Transverse colon (tissue), 4 donors: ENCODE results near the gene PHF3. TPM values are rescaled to one million over a fixed set of nuclear protein-coding genes. Genes with fewer than 3 reads are reported as not detected.

Experiments
- DNase-seq: peaks from one replicate; pipeline ENCODE4 v3.0.0-alpha.2; 2019
- H3K27ac ChIP-seq, 4 donors: fragments of 200-600 bp; sonication (generic); 2 replicates each; pipeline ENCODE4 v1.5.1; 2016 to 2018; ENCODE audit warnings: inconsistent platforms in 4 of 4
- H3K27me3 ChIP-seq: fragments of 200-600 bp; sonication (generic); 2 replicates; pipeline ENCODE4 v1.5.1; 2017; ENCODE audit warnings: inconsistent platforms
- H3K36me3 ChIP-seq, 4 donors: fragments of 200-600 bp; sonication (generic); 2 replicates each; pipeline ENCODE4 v1.5.1; 2017 to 2019; ENCODE audit warnings: inconsistent platforms in 4 of 4
- H3K4me1 ChIP-seq, 4 donors: fragments of 200-600 bp; sonication (generic); 2 replicates each; pipeline ENCODE4 v1.5.1; 2017 to 2020; ENCODE audit warnings: inconsistent platforms in 4 of 4
- H3K4me3 ChIP-seq, 4 donors: fragments of 200-600 bp; sonication (generic); 1 replicate in 1 of 4; 2 replicates in 3 of 4; pipeline versions ENCODE4 v1.5.1 to v1.6.1; 2017 to 2019; ENCODE audit warnings: inconsistent platforms in 4 of 4
- H3K9me3 ChIP-seq, 2 donors: fragments of 200-600 bp; sonication (generic); 2 replicates each; pipeline ENCODE4 v1.5.1; 2017 to 2019; ENCODE audit warnings: inconsistent platforms in 2 of 2
- EP300 ChIP-seq: sonication (generic); formaldehyde crosslinking; IDR thresholded peaks from one replicate; pipeline ENCODE4 v1.6.1; 2017; ENCODE audit warnings: antibody characterized with exemption, low read depth
- POLR2A ChIP-seq: fragments of 450-650 bp; IDR thresholded peaks from one replicate; pipeline ENCODE4 v1.6.1; 2016; ENCODE audit warnings: antibody characterized with exemption, mild to moderate bottlenecking, moderate library complexity
- POLR2AphosphoS5 ChIP-seq, 3 donors: sonication (generic); formaldehyde crosslinking; IDR thresholded peaks; one replicate each; pipeline ENCODE4 v1.6.1; 2016; ENCODE audit warnings: antibody characterized with exemption in 3 of 3
- WGBS, 2 donors: methylation state at CpG; one replicate each; pipeline ENCODE4 v1.1.5; 2018; ENCODE audit warnings: low coverage in 1 of 2; 5-methylcytosine and 5-hydroxymethylcytosine counted together
- in situ Hi-C, 4 donors: fragments of 200-750 bp; cut with MboI; loops; one replicate each; pipeline versions ENCODE4 v1.15.0 to v1.15.1; 2017; ENCODE audit warnings: low sequenced_read_pairs in 3 of 4, low pct_ligation_motif_present in 1 of 4, low pct_unique_long_range_greater_than_20kb in 1 of 4
- intact Hi-C: fragments of 100-400 bp; cut with DNase I; formaldehyde crosslinking; loops from one replicate; pipeline ENCODE4 v1.15.1; 2023; ENCODE audit warnings: low total_unique reads
- total RNA-seq, 4 donors: library from RNA; depleted of rRNA; stranded (reverse); fragments of >200 nt; gene quantifications; one replicate each; pipeline ENCODE4 v1.1.0, GENCODE V29; 2016
- TF ChIP-seq, protein P1 (sequence below), 5 experiments: fragments of 200-600 bp in 3 of 5; fragments of 450-650 bp in 2 of 5; sonication (generic) in 3 of 5; IDR thresholded peaks; 1 replicate in 2 of 5; 2 replicates in 3 of 5; pipeline ENCODE4 v1.5.1; 2016 to 2017; ENCODE audit warnings: antibody characterized with exemption in 5 of 5, inconsistent platforms in 3 of 5, mild to moderate bottlenecking in 2 of 5, moderate library complexity in 1 of 5

PHF3 gene
- total RNA-seq, 4 donors from 2014 or later = 49.4 to 94.8 (median 68.9) TPM

DNA sequence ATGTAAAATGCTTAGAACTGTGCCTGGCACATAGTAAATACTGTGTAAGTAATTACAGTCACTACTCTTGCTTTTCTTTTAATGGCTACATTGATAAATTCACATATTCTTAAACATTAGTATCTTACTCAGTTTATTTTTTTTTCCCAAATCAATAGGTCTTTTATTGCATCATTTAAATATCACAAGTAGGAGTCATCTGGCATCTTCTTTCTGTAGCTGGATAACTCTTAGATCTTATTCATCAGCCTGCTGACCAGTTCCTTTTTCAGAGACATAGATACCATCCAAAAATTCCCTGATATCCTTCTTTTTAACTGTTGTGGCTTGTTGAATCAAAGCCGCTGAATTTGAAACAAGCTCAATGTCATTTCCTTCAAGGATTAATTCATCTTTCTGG lies 20.0 kb upstream of the PHF3 start:
- intact Hi-C loops = no loop called here
- Histone ChIP-seq H3K4me3 (no peak overlapping the region), H3K27me3 (no peaks in the 10 kb centered on the region), H3K27ac (no peak overlapping the region), H3K9me3 (no peaks in the 10 kb centered on the region), H3K36me3 (no peaks in the 10 kb centered on the region), H3K4me1 (no peaks in the 10 kb centered on the region)
- WGBS, 2 donors = 82 to 98% methylated on average over 1 of the region's 1 CpG
- in situ Hi-C loops = loop anchor here in 1 of 4 donors (25.0 kb wide), 1 partner anchor 147 kb away; no protein-coding TSS in a partner anchor
- TF ChIP-seq, protein P1, sequence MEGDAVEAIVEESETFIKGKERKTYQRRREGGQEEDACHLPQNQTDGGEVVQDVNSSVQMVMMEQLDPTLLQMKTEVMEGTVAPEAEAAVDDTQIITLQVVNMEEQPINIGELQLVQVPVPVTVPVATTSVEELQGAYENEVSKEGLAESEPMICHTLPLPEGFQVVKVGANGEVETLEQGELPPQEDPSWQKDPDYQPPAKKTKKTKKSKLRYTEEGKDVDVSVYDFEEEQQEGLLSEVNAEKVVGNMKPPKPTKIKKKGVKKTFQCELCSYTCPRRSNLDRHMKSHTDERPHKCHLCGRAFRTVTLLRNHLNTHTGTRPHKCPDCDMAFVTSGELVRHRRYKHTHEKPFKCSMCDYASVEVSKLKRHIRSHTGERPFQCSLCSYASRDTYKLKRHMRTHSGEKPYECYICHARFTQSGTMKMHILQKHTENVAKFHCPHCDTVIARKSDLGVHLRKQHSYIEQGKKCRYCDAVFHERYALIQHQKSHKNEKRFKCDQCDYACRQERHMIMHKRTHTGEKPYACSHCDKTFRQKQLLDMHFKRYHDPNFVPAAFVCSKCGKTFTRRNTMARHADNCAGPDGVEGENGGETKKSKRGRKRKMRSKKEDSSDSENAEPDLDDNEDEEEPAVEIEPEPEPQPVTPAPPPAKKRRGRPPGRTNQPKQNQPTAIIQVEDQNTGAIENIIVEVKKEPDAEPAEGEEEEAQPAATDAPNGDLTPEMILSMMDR (IDR thresholded peaks at IDR 0.05) = no peak
- TF ChIP-seq POLR2A (no peak), EP300 (no peak), POLR2AphosphoS5 (IDR thresholded peaks at IDR 0.05) (no peak)
- no peak for DNase-seq

DNA sequence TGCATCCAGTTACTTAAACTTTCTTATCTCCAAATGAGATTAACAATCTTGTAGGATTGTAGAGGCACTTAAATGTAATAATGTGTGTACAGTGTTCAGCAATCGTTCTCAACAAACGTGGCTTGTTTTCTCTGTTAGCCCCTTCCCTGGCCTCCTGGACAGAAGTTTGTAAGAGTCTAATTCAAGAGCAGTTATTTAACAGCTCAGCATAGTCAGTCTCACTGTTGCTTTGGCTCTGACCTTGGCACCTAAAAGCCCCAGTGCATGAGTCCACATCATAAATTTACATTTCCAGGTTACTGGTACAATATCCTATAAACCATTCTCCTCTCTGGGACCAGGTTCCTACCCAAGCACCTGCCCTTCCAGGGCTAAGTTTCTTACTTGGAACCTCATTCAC lies 11.5 kb upstream of the PHF3 start:
- in situ Hi-C loops = loop anchor here in 1 of 4 donors (25.0 kb wide), 1 partner anchor 138 kb away; no protein-coding TSS in a partner anchor
- TF ChIP-seq, protein P1 (IDR thresholded peaks at IDR 0.05) = no peak
- TF ChIP-seq POLR2A (no peak), POLR2AphosphoS5 (IDR thresholded peaks at IDR 0.05) (no peak), EP300 (no peak)
- no peak overlapping the region for H3K27ac ChIP-seq
- no peaks in the 10 kb centered on the region for H3K36me3 ChIP-seq
- H3K9me3 ChIP-seq = no peaks in the 10 kb centered on the region
- H3K4me1 ChIP-seq = no peaks in the 10 kb centered on the region
- intact Hi-C loops = no loop called here
- no peaks in the 10 kb centered on the region for H3K27me3 ChIP-seq
- WGBS, 2 donors = 58 to 66% methylated on average over 2 of the region's 2 CpGs
- no peak for DNase-seq
- H3K4me3 ChIP-seq = no peak overlapping the region

DNA sequence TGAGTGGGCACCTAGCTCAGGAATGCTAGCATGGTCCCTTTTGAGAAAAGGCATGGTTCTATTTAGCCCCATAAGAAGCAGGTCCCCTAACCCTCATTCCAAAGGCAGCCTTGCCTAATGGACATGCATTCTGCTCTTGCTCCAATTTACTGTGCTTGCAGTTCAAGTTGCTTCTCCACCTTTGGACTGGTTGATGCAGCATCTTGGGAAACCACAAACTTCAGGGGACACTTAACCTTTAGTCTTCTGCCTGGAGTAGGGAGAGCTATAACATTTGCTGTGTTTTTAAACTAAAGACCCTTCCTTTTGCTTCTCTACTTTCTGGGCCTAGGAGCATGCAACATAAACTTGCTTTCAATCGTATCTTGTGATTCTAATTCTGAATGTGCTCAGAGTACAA lies 5.1 kb upstream of the PHF3 start:
- Histone ChIP-seq H3K27ac (no peak overlapping the region), H3K4me1 (peaks cover 3 to 8% (median 4%) of the 10 kb centered on the region in 4 donors), H3K4me3 (no peak overlapping the region), H3K36me3 (no peaks in the 10 kb centered on the region), H3K27me3 (no peaks in the 10 kb centered on the region), H3K9me3 (no peaks in the 10 kb centered on the region)
- TF ChIP-seq POLR2AphosphoS5 (IDR thresholded peaks at IDR 0.05) (no peak), EP300 (no peak), POLR2A (no peak)
- TF ChIP-seq, protein P1 (IDR thresholded peaks at IDR 0.05) = no peak
- intact Hi-C loops = no loop called here
- WGBS, 2 donors = 91% methylated on average over 1 of the region's 1 CpG; no CpG with 5 or more reads in 1 of the 2 donors
- in situ Hi-C loops = no loop called here
- DNase-seq = no peak

DNA sequence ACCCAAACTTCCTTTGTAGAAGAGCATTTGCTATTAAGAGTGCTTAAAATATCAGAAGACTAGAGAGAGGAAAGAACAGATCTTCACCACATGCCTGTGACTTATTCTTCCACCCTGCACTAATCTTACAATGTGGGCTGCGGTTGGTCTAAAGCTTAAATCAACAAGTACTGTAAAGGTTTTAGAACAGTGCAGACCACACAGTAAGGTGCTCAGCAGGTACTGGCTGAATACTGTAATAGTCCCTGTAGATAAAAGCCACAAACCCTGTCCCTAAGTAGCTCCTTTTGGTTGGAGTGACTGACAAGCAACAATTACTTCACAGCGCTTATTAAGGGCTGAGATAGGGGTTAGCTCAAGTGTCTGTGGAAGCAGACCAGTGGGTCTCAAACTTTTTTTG lies 972 bp upstream of the PHF3 start:
- no peak for TF ChIP-seq EP300
- DNase-seq = no peak
- intact Hi-C loops (no loop called here), in situ Hi-C loops (no loop called here)
- 20 to 48% methylated on average over 2 of the region's 2 CpGs for WGBS, 2 donors
- Histone ChIP-seq H3K4me1 (peaks cover 23 to 36% (median 27%) of the 10 kb centered on the region in 4 donors), H3K27ac (peak overlapping the region in 2 of 4 donors; percentile 93 to 100), H3K27me3 (no peaks in the 10 kb centered on the region), H3K36me3 (no peaks in the 10 kb centered on the region), H3K9me3 (no peaks in the 10 kb centered on the region), H3K4me3 (no peak overlapping the region)

DNA sequence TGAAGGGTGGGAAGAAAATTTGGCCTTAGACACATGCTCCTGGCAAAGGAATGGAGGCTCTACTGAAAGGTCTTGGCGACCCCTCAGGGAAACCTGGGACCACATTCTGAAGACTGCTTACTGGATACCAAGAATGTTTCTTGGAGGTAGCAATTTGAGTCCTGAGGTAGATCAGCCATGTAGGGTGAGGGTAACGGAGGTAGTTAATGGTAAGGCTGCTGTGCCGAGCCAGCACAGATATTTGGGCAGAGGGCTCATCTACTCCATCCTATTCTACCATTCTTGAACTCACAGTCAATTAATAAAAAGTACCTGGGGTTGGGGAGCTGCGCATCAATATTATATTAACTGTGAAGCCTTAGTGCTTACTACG lies 401 bp upstream of the PHF3 start:
- TF ChIP-seq, protein P1 (IDR thresholded peaks at IDR 0.05) = no peak
- TF ChIP-seq POLR2AphosphoS5 (IDR thresholded peaks at IDR 0.05) (no peak), POLR2A (no peak), EP300 (no peak)
- in situ Hi-C loops = no loop called here
- DNase-seq = no peak
- H3K9me3 ChIP-seq = no peaks in the 10 kb centered on the region
- WGBS, 2 donors = 0 to 1% methylated on average over 1 to 5 of the region's 5 CpGs
- H3K27me3 ChIP-seq = no peaks in the 10 kb centered on the region
- H3K4me1 ChIP-seq = peaks cover 28 to 42% (median 32%) of the 10 kb centered on the region in 4 donors
- H3K27ac ChIP-seq = peak overlapping the region; percentile 93 to 100 (median 98)
- intact Hi-C loops = no loop called here
- no peaks in the 10 kb centered on the region for H3K36me3 ChIP-seq
- peak overlapping the region; percentile 49 to 97 (median 88) for H3K4me3 ChIP-seq
